M059J (cell line): ENCODE measurements around the gene LYPLAL1. TPM values are rescaled to one million over a fixed set of nuclear protein-coding genes. Genes with fewer than 3 reads are reported as not detected.

Experiments used
- DNase-seq: peaks from one replicate; pipeline ENCODE4 v3.0.0-alpha.2; 2012; ENCODE audit warnings: low read depth
- total RNA-seq: library from RNA; depleted of rRNA; stranded (reverse); fragments of >200 nt; shearing (Covaris generic); gene quantifications from 2 replicates; pipeline ENCODE4 v1.2.3, GENCODE V29; 2014; rRNA removed

Gene LYPLAL1
- total RNA-seq: 22.5 and 23.2 TPM in 2 replicates

GRCh38 chr1:219173758-219174459, at the start of gene LYPLAL1:
TSS of gene LYPLAL1 (plus strand) at chr1:219173878. CDS start at chr1:219173891, 13 bp downstream.
- peak; percentile 86 for DNase-seq

GRCh38 chr1:219124163-219124562, 49.5 kb upstream of the LYPLAL1 start:
- no peak for DNase-seq

GRCh38 chr1:219125342-219125741, 48.3 kb upstream of the LYPLAL1 start:
- DNase-seq: no peak

- peak; percentile 17 for DNase-seq
These were observed 47.3 kb upstream of the LYPLAL1 start for GRCh38 chr1:219126377-219126776.

- DNase-seq: peak; percentile 26
These were observed 44.7 kb upstream of the LYPLAL1 start for GRCh38 chr1:219128957-219129356.

- no peak for DNase-seq
These were observed 43.2 kb upstream of the LYPLAL1 start for GRCh38 chr1:219130366-219130935.

GRCh38 chr1:219132939-219133338, 40.7 kb upstream of the LYPLAL1 start:
- DNase-seq: no peak

- no peak for DNase-seq
These were observed 34.9 kb upstream of the LYPLAL1 start for GRCh38 chr1:219138747-219139146.

- no peak for DNase-seq
These were observed 33.3 kb upstream of the LYPLAL1 start for GRCh38 chr1:219140303-219140877.

GRCh38 chr1:219143735-219144134, 29.9 kb upstream of the LYPLAL1 start:
- DNase-seq: peak; percentile 43

- no peak for DNase-seq
These were observed 28.9 kb upstream of the LYPLAL1 start for GRCh38 chr1:219144658-219145315.

GRCh38 chr1:219147571-219148019, 26.1 kb upstream of the LYPLAL1 start:
- no peak for DNase-seq

GRCh38 chr1:219149009-219149577, 24.6 kb upstream of the LYPLAL1 start:
- no peak for DNase-seq

GRCh38 chr1:219149953-219150352, 23.7 kb upstream of the LYPLAL1 start:
- DNase-seq: no peak

GRCh38 chr1:219150913-219151312, 22.8 kb upstream of the LYPLAL1 start:
- no peak for DNase-seq

- no peak for DNase-seq
These were observed 22.2 kb upstream of the LYPLAL1 start for GRCh38 chr1:219151467-219151866.

GRCh38 chr1:219152751-219153150, 20.9 kb upstream of the LYPLAL1 start:
- no peak for DNase-seq

- DNase-seq: no peak
These were observed 20.0 kb upstream of the LYPLAL1 start for GRCh38 chr1:219153723-219154122.

GRCh38 chr1:219155135-219155534, 18.5 kb upstream of the LYPLAL1 start:
- DNase-seq: no peak

GRCh38 chr1:219159946-219160645, 13.6 kb upstream of the LYPLAL1 start:
- peak; percentile 10 for DNase-seq

GRCh38 chr1:219160967-219161366, 12.7 kb upstream of the LYPLAL1 start:
- no peak for DNase-seq

GRCh38 chr1:219161371-219161770, 12.3 kb upstream of the LYPLAL1 start:
- DNase-seq: no peak
